Nephron (organoid): ENCODE results near the gene LDB2.
"Not testable (repeated sequence)": the region's sequence is repeated elsewhere in the genome, so short reads cannot be mapped to it uniquely, and the experiment has no call there.

Source experiments
- H3K27ac Mint-ChIP-seq, 3 experiments: 2 replicates each; pipeline ENCODE4 v1.8.0; 2020; ENCODE audit warnings: mixed read lengths in 3 of 3, mild to moderate bottlenecking in 2 of 3, moderate library complexity in 1 of 3
- H3K27me3 Mint-ChIP-seq: 2 replicates; pipeline ENCODE4 v1.8.0; 2021; ENCODE audit warnings: low read depth, mild to moderate bottlenecking, moderate library complexity, mixed read lengths
- H3K36me3 Mint-ChIP-seq: 2 replicates; pipeline ENCODE4 v1.8.0; 2020; ENCODE audit warnings: low read depth, mixed read lengths
- H3K4me1 Mint-ChIP-seq: 2 replicates; pipeline ENCODE4 v1.8.0; 2020; ENCODE audit warnings: mixed read lengths
- H3K4me3 Mint-ChIP-seq, 3 experiments: 2 replicates each; pipeline ENCODE4 v1.8.0; 2020; ENCODE audit warnings: mild to moderate bottlenecking in 3 of 3, mixed read lengths in 3 of 3, moderate library complexity in 2 of 3
- H3K9me3 Mint-ChIP-seq: 2 replicates; pipeline ENCODE4 v1.8.0; 2020; ENCODE audit warnings: mixed read lengths
- TF ChIP-seq, protein P1 (sequence below), 3 experiments: fragments of 200-600 bp; sonication (generic); IDR thresholded peaks; one replicate each; pipeline ENCODE4 v1.5.0; 2021; ENCODE audit warnings: antibody characterized with exemption in 3 of 3; ENCODE audit not compliant: unreplicated experiment in 3 of 3

Gene LDB2

DNA sequence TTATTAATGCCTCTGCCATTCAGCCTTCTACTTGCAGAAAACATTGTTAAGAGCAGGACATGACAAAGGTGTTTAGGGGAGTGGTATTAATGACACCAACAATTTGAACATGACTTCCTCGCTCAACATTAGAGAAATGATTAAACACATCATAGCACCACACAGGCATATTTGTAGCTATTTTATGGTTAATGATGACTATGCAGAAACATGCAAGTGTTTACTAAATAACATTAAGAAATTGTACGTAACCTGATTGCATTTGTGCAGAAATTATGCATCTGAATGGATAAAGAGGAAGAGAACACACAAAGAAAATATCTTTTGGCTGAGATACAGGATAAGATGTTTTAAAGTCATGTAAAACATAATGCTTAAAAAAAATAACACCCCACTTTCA, 323.5 kb downstream of the LDB2 start:
- no peak overlapping the region for H3K4me3 Mint-ChIP-seq
- H3K9me3 Mint-ChIP-seq, result no peaks in the 10 kb centered on the region
- H3K4me1 Mint-ChIP-seq, result peaks cover 29% of the 10 kb centered on the region
- peaks cover 47% of the 10 kb centered on the region for H3K36me3 Mint-ChIP-seq
- H3K27ac Mint-ChIP-seq, result no peak overlapping the region
- H3K27me3 Mint-ChIP-seq, result peaks cover 3% of the 10 kb centered on the region
- TF ChIP-seq, protein P1, sequence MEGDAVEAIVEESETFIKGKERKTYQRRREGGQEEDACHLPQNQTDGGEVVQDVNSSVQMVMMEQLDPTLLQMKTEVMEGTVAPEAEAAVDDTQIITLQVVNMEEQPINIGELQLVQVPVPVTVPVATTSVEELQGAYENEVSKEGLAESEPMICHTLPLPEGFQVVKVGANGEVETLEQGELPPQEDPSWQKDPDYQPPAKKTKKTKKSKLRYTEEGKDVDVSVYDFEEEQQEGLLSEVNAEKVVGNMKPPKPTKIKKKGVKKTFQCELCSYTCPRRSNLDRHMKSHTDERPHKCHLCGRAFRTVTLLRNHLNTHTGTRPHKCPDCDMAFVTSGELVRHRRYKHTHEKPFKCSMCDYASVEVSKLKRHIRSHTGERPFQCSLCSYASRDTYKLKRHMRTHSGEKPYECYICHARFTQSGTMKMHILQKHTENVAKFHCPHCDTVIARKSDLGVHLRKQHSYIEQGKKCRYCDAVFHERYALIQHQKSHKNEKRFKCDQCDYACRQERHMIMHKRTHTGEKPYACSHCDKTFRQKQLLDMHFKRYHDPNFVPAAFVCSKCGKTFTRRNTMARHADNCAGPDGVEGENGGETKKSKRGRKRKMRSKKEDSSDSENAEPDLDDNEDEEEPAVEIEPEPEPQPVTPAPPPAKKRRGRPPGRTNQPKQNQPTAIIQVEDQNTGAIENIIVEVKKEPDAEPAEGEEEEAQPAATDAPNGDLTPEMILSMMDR (IDR thresholded peaks at IDR 0.05; ENCODE audit: unreplicated experiment in 3 of 3), result no peak

DNA sequence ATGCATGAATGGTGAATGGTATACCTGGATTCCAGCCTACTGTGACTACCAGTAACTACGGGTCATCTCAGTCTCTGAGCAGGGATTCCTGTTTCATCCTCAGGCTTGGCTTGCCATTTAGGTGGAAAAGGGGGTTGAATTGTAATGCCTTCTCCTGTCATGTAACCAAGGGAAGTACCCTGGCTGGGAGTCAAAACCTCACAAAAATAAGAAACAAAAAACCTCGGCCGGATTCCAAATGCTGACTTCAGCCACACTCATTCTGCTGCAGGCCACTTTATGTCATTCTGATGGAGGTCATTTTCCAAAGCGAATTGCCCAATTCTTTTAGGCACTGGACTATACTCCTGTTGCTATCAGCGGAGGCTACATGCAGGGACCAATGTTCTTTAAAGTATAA, 324.7 kb downstream of the LDB2 start:
- Mint-ChIP-seq H3K4me3 (no peak overlapping the region), H3K36me3 (peaks cover 44% of the 10 kb centered on the region), H3K4me1 (peaks cover 29% of the 10 kb centered on the region)

DNA sequence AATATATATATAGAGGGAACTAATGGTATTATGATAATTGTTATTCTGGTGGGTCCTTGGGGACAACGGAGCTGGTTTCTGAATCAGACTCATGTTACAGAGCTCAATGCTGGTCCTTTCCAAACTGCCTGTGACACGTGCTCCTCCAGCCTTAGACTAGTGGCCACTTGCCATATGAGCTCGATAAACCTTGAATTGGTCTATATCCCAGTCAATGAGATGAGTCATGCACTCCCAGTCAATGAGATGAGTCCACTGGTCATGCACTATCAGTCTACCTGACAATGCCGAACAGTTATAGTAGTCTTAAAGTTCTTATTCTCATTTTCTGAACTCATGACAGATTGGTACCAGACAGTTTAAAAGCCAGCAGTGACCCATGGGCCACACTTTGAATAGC, 325.2 kb downstream of the LDB2 start:
- Mint-ChIP-seq H3K36me3 (peaks cover 39% of the 10 kb centered on the region), H3K9me3 (no peaks in the 10 kb centered on the region), H3K27ac (peak overlapping the region in 1 of 3 experiments; percentile 80), H3K27me3 (peaks cover 3% of the 10 kb centered on the region), H3K4me1 (peaks cover 29% of the 10 kb centered on the region), H3K4me3 (no peak overlapping the region)
- TF ChIP-seq, protein P1 (IDR thresholded peaks at IDR 0.05; ENCODE audit: unreplicated experiment in 3 of 3), result no peak

More for the DNA sequence above, 324.7 kb downstream of the LDB2 start:
- Mint-ChIP-seq H3K27me3 (peaks cover 3% of the 10 kb centered on the region), H3K9me3 (no peaks in the 10 kb centered on the region), H3K27ac (peak overlapping the region; percentile 7 to 80 (median 55))
- TF ChIP-seq, protein P1 (IDR thresholded peaks at IDR 0.05; ENCODE audit: unreplicated experiment in 3 of 3), result no peak

GRCh38 chr4:16572631-16573030, 325.8 kb downstream of the LDB2 start:
- Mint-ChIP-seq H3K4me1 (peaks cover 29% of the 10 kb centered on the region), H3K9me3 (no peaks in the 10 kb centered on the region), H3K27me3 (peaks cover 3% of the 10 kb centered on the region), H3K27ac (peak overlapping the region; percentile 31 to 80 (median 62)), H3K36me3 (peaks cover 34% of the 10 kb centered on the region), H3K4me3 (no peak overlapping the region)
- TF ChIP-seq, protein P1 (IDR thresholded peaks at IDR 0.05; ENCODE audit: unreplicated experiment in 3 of 3), result no peak

DNA sequence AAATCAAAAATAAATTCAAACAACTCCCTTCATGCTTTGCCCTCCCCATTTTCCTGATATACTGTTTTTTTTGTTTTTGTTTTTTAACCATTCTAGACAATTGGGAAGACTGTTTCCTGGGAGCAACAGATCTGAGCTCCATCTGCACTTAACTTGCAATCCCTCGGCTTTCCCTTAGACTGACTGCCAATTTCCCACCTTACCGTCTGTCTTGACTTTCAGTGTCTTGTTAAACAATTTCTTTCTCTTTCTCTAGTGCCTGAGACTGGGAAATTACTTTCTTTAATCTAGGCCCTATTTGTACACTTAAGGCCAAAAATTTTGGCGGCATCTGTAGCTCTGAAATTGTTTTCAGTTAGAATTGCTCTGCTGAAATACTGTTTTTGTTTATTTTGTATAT, 326.3 kb downstream of the LDB2 start:
- TF ChIP-seq, protein P1 (IDR thresholded peaks at IDR 0.05; ENCODE audit: unreplicated experiment in 3 of 3), result no peak
- Mint-ChIP-seq H3K27me3 (peaks cover 3% of the 10 kb centered on the region), H3K4me1 (peaks cover 29% of the 10 kb centered on the region), H3K27ac (peak overlapping the region in 2 of 3 experiments; percentile 10 to 80), H3K36me3 (peaks cover 30% of the 10 kb centered on the region), H3K9me3 (no peaks in the 10 kb centered on the region), H3K4me3 (no peak overlapping the region)

DNA sequence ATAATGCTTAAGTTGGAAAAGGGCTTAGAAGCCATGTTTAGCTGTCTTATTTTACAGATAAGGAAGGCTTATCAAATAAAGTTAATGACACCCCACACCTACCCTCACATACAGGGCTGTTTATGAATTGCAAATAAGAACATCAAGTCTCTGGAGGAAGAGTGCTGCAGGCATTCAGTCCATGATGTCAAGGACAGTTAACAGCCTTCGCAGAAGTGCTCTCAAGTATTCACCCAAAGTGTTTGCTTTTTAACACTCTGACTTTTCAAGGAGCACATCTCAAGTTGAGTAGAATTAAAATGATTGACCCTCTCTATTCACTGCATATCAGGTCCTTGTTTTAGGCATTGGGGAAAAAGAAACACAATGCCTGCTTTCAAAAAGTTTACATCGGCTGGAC, 328.7 kb downstream of the LDB2 start:
- Mint-ChIP-seq H3K27ac (no peak overlapping the region), H3K4me1 (peaks cover 29% of the 10 kb centered on the region), H3K4me3 (no peak overlapping the region), H3K9me3 (no peaks in the 10 kb centered on the region), H3K36me3 (peaks cover 29% of the 10 kb centered on the region), H3K27me3 (peaks cover 3% of the 10 kb centered on the region)
- TF ChIP-seq, protein P1 (IDR thresholded peaks at IDR 0.05; ENCODE audit: unreplicated experiment in 3 of 3), result no peak

DNA sequence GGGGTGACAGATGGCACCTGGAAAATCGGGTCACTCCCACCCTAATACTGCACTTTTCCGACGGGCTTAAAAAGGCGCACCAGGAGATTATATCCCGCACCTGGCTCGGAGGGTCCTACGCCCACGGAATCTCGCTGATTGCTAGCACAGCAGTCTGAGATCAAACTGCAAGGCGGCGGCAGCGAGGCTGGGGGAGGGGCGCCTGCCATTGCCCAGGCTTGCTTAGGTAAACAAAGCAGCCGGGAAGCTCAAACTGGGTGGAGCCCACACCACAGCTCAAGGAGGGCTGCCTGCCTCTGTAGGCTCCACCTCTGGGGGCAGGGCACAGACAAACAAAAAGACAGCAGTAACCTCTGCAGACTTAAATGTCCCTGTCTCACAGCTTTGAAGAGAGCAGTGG, 341.1 kb downstream of the LDB2 start:
- not testable (repeated sequence) for H3K4me1 Mint-ChIP-seq, H3K27me3 Mint-ChIP-seq, H3K27ac Mint-ChIP-seq, H3K4me3 Mint-ChIP-seq
- Mint-ChIP-seq H3K9me3 (peaks cover 27% of the 10 kb centered on the region), H3K36me3 (peaks cover 41% of the 10 kb centered on the region)
